GM12892 (cell line): ENCODE measurements around the gene CHPT1.

ENCODE experiments used
- POLR2A ChIP-seq: IDR thresholded peaks from 2 replicates; pipeline ENCODE4 v1.6.1; 2011; ENCODE audit warnings: low read depth, low read length, control low read depth
- POLR2AphosphoS5 ChIP-seq: IDR thresholded peaks from 2 replicates; pipeline ENCODE4 v1.6.1; 2011; ENCODE audit warnings: low read depth, low read length, control low read depth
- TAF1 ChIP-seq: IDR thresholded peaks from 2 replicates; pipeline ENCODE4 v1.6.1; 2011; ENCODE audit warnings: low read depth, mild to moderate bottlenecking, control low read depth, low read length, borderline replicate concordance

GRCh38 chr12:101720118-101720517 lies 22.7 kb downstream of the CHPT1 start:
- TF ChIP-seq POLR2A (no peak), POLR2AphosphoS5 (no peak), TAF1 (no peak)
